GM12873 (cell line): ENCODE results near the gene EPHX1.

Source experiments
- CTCF ChIP-seq: IDR thresholded peaks from 2 replicates; pipeline ENCODE4 v1.5.1; 2012; ENCODE audit warnings: low read depth, mild to moderate bottlenecking, moderate library complexity, low read length, control low read depth; ENCODE audit not compliant: insufficient read depth; ENCODE audit errors: missing control alignments

The EPHX1 gene

GRCh38 chr1:225809842-225810578 lies at the start of gene EPHX1:
EPHX1 (plus strand) TSS chr1:225810124; CDS start chr1:225828730, 18,606 bp downstream.
- TF ChIP-seq CTCF: peak; percentile 29

GRCh38 chr1:225760531-225760930 lies 49.4 kb upstream of the EPHX1 start:
- TF ChIP-seq CTCF: no peak

- TF ChIP-seq CTCF: no peak
These were observed 47.9 kb upstream of the EPHX1 start for GRCh38 chr1:225762002-225762441.

GRCh38 chr1:225762444-225762843 lies 47.5 kb upstream of the EPHX1 start:
- TF ChIP-seq CTCF: no peak

GRCh38 chr1:225763716-225764548 lies 46.0 kb upstream of the EPHX1 start:
- TF ChIP-seq CTCF: no peak

GRCh38 chr1:225765982-225766674 lies 43.8 kb upstream of the EPHX1 start:
- no peak for TF ChIP-seq CTCF
